Upper lobe of left lung (tissue), 6 donors: Measurements from ENCODE around the gene EHMT2. TPM values are rescaled to one million over a fixed set of nuclear protein-coding genes. Genes with fewer than 3 reads are reported as not detected.
"Not testable (repeated sequence)": the region's sequence is repeated elsewhere in the genome, so short reads cannot be mapped to it uniquely, and the experiment has no call there.

Source experiments
- ATAC-seq, 2 donors: fragments of 200-7000 bp; cut with Tn5 transposase; one replicate each; pipeline ENCODE4 v1.9.1; 2022; ENCODE audit warnings: mild to moderate bottlenecking in 2 of 2, moderate library complexity in 2 of 2; ENCODE audit not compliant: low FRiP score in 2 of 2
- DNase-seq, 2 donors: peaks; one replicate each; pipeline ENCODE4 v3.0.0-alpha.2; 2019 to 2020
- H3K27ac ChIP-seq, 4 donors: fragments of 200-600 bp; sonication (generic); one replicate each; pipeline ENCODE4 v1.5.1; 2016 to 2019
- H3K27me3 ChIP-seq, 4 donors: fragments of 200-600 bp; sonication (generic); one replicate each; pipeline ENCODE4 v1.5.1; 2017 to 2019
- H3K36me3 ChIP-seq, 4 donors: fragments of 200-600 bp; sonication (generic); one replicate each; pipeline ENCODE4 v1.5.1; 2016 to 2019
- H3K4me1 ChIP-seq, 4 donors: fragments of 200-600 bp; sonication (generic); one replicate each; pipeline ENCODE4 v1.5.1; 2018 to 2019
- H3K4me3 ChIP-seq, 4 donors: fragments of 200-600 bp; sonication (generic); one replicate each; pipeline ENCODE4 v1.5.1; 2017 to 2019; ENCODE audit warnings: mild to moderate bottlenecking in 2 of 4, moderate library complexity in 1 of 4
- H3K9me3 ChIP-seq, 4 donors: fragments of 200-600 bp; sonication (generic); one replicate each; pipeline ENCODE4 v1.5.1; 2018 to 2019
- EP300 ChIP-seq, 4 donors: sonication (generic); formaldehyde crosslinking; IDR thresholded peaks; one replicate each; pipeline ENCODE4 v1.5.1; 2017; ENCODE audit warnings: antibody characterized with exemption in 4 of 4, control low read depth in 2 of 4
- POLR2A ChIP-seq, 4 donors: fragments of 450-650 bp; IDR thresholded peaks; one replicate each; pipeline ENCODE4 v1.5.1; 2016 to 2017; ENCODE audit warnings: antibody characterized with exemption in 4 of 4, mild to moderate bottlenecking in 2 of 4
- POLR2AphosphoS5 ChIP-seq, 2 donors: sonication (generic); formaldehyde crosslinking; IDR thresholded peaks; one replicate each; pipeline ENCODE4 v1.5.1; 2017; ENCODE audit warnings: antibody characterized with exemption in 2 of 2
- WGBS, 2 donors: methylation state at CpG; one replicate each; pipeline ENCODE4 v1.1.5; 2017 to 2018; 5-methylcytosine and 5-hydroxymethylcytosine counted together
- total RNA-seq, 6 donors: library from RNA; depleted of rRNA in 4 of 6; stranded (reverse); fragments of >200 nt in 4 of 6; gene quantifications; one replicate each; pipeline versions ENCODE4 v1.1.0 to v1.2.1, GENCODE V29; 2016 to 2021
- TF ChIP-seq, protein P1 (sequence below), 6 experiments: fragments of 450-650 bp in 4 of 6; fragments of 200-600 bp in 2 of 6; sonication (generic) in 2 of 6; IDR thresholded peaks; one replicate each; pipeline ENCODE4 v1.5.1; 2016 to 2019; ENCODE audit warnings: antibody characterized with exemption in 6 of 6
- donor health status: DM: no; HTN: no; CAD: no; lungs with moderate emphysema.
- donor health status: DM: no; HTN: yes; CAD: no; lungs with severe emphysema.

The EHMT2 gene
- total RNA-seq, 6 donors from 2014 or later: 23.6 to 57.3 (median 41.7) TPM

- H3K36me3 ChIP-seq: peaks cover 4 to 20% (median 15%) of the 10 kb centered on the region in 4 donors
- DNase-seq, ATAC-seq, H3K9me3 ChIP-seq, H3K27me3 ChIP-seq: not testable (repeated sequence)
- 12% methylated on average over 16 of the region's 16 CpGs for WGBS, 2 donors
- TF ChIP-seq, protein P1, sequence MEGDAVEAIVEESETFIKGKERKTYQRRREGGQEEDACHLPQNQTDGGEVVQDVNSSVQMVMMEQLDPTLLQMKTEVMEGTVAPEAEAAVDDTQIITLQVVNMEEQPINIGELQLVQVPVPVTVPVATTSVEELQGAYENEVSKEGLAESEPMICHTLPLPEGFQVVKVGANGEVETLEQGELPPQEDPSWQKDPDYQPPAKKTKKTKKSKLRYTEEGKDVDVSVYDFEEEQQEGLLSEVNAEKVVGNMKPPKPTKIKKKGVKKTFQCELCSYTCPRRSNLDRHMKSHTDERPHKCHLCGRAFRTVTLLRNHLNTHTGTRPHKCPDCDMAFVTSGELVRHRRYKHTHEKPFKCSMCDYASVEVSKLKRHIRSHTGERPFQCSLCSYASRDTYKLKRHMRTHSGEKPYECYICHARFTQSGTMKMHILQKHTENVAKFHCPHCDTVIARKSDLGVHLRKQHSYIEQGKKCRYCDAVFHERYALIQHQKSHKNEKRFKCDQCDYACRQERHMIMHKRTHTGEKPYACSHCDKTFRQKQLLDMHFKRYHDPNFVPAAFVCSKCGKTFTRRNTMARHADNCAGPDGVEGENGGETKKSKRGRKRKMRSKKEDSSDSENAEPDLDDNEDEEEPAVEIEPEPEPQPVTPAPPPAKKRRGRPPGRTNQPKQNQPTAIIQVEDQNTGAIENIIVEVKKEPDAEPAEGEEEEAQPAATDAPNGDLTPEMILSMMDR (IDR thresholded peaks at IDR 0.05): peak in 1 of 6 experiments; percentile 9
- H3K4me1 ChIP-seq: peaks cover 16 to 38% (median 24%) of the 10 kb centered on the region in 4 donors
- peak overlapping the region; percentile 47 to 95 (median 60) for H3K4me3 ChIP-seq
- peak overlapping the region; percentile 72 to 94 (median 82) for H3K27ac ChIP-seq
Observed at GRCh38 chr6:31864123-31864562, 33.4 kb downstream of the EHMT2 start.

GRCh38 chr6:31862344-31863235 is 34.9 kb downstream of the EHMT2 start, which contains the start of gene NEU1:
NEU1 (minus strand) TSS chr6:31862821; CDS start chr6:31862776, 45 bp downstream.
- Histone ChIP-seq H3K4me3 (peak within 1 kb of the TSS; percentile 74 to 95 (median 84)), H3K27me3 (no peaks in the 10 kb centered on the region), H3K4me1 (peaks cover 16 to 38% (median 24%) of the 10 kb centered on the region in 4 donors), H3K27ac (peak within 1 kb of the TSS; percentile 87 to 94 (median 90)), H3K9me3 (no peaks in the 10 kb centered on the region), H3K36me3 (peaks cover 10 to 36% (median 27%) of the 10 kb centered on the region in 4 donors)
- ATAC-seq (peak; percentile 98), DNase-seq (peak; percentile 96 to 100)
- TF ChIP-seq, protein P1 (IDR thresholded peaks at IDR 0.05): peak in 2 of 6 experiments; percentile 6 to 12
- TF ChIP-seq POLR2AphosphoS5 (IDR thresholded peaks at IDR 0.05) (peak; percentile 77 to 99), EP300 (IDR thresholded peaks at IDR 0.05) (peak in 2 of 4 donors; percentile 8 to 59), POLR2A (IDR thresholded peaks at IDR 0.05) (peak in 3 of 4 donors; percentile 88 to 98 (median 97))
- WGBS, 2 donors: 1% methylated on average over 37 to 61 of the region's 64 CpGs

DNA sequence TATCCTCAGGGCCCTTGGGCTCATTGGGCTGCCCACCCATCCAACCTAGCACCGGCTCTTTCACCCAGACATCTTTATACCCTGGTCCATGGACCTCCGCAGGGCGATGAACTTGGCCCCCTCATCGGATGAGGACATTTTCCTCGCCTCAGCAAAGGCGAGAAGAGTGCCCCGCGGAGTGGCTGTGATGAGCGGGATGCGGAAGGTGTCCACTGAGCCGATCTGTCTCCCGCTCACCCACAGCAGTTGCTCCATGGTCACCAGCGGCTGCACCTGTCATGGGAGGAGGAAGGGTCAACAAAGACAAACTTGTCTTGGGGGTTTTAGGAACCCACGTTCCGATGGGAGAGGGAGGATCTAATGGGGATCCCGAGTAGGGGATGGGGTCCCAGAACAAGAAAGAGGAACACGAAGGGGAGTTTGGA is 35.6 kb downstream of the EHMT2 start:
- Histone ChIP-seq H3K4me3 (peak overlapping the region; percentile 74 to 95 (median 84)), H3K27ac (peak overlapping the region; percentile 87 to 94 (median 90)), H3K27me3 (no peaks in the 10 kb centered on the region), H3K4me1 (peaks cover 16 to 38% (median 24%) of the 10 kb centered on the region in 4 donors), H3K9me3 (no peaks in the 10 kb centered on the region), H3K36me3 (peaks cover 10 to 43% (median 31%) of the 10 kb centered on the region in 4 donors)
- TF ChIP-seq, protein P1 (IDR thresholded peaks at IDR 0.05): no peak
- no peak for TF ChIP-seq EP300 (IDR thresholded peaks at IDR 0.05)
- no peak for TF ChIP-seq POLR2AphosphoS5 (IDR thresholded peaks at IDR 0.05)
- TF ChIP-seq POLR2A (IDR thresholded peaks at IDR 0.05): no peak
- ATAC-seq: no peak
- DNase-seq: no peak
- 44 to 47% methylated on average over 15 to 17 of the region's 17 CpGs for WGBS, 2 donors

GRCh38 chr6:31861150-31861549 is 36.3 kb downstream of the EHMT2 start:
- 94 to 96% methylated on average over 7 of the region's 7 CpGs for WGBS, 2 donors
- TF ChIP-seq POLR2A (IDR thresholded peaks at IDR 0.05): no peak
- TF ChIP-seq EP300 (IDR thresholded peaks at IDR 0.05): no peak
- TF ChIP-seq, protein P1 (IDR thresholded peaks at IDR 0.05): no peak
- TF ChIP-seq POLR2AphosphoS5 (IDR thresholded peaks at IDR 0.05): no peak
- peaks cover 10 to 44% (median 31%) of the 10 kb centered on the region in 4 donors for H3K36me3 ChIP-seq

More at GRCh38 chr6:31861150-31861549, 36.3 kb downstream of the EHMT2 start:
- H3K4me1 ChIP-seq: peaks cover 16 to 38% (median 24%) of the 10 kb centered on the region in 4 donors
- H3K9me3 ChIP-seq: no peaks in the 10 kb centered on the region
- H3K27me3 ChIP-seq: no peaks in the 10 kb centered on the region
- no peak overlapping the region for H3K27ac ChIP-seq
- ATAC-seq (no peak), DNase-seq (no peak)
- H3K4me3 ChIP-seq: no peak overlapping the region
